Lower leg skin (tissue), 3 donors: ENCODE data around the gene PPP6R3.

ENCODE experiments used
- POLR2A ChIP-seq, 2 donors: fragments of 450-650 bp; IDR thresholded peaks; one replicate each; pipeline ENCODE4 v1.6.1; 2016 to 2017; ENCODE audit warnings: antibody characterized with exemption in 2 of 2, mild to moderate bottlenecking in 1 of 2, moderate library complexity in 1 of 2
- TF ChIP-seq, protein P1 (sequence below), 3 donors: fragments of 450-650 bp; IDR thresholded peaks; one replicate each; pipeline ENCODE4 v1.5.1; 2016; ENCODE audit warnings: antibody characterized with exemption in 3 of 3, mild to moderate bottlenecking in 3 of 3, moderate library complexity in 2 of 3

DNA sequence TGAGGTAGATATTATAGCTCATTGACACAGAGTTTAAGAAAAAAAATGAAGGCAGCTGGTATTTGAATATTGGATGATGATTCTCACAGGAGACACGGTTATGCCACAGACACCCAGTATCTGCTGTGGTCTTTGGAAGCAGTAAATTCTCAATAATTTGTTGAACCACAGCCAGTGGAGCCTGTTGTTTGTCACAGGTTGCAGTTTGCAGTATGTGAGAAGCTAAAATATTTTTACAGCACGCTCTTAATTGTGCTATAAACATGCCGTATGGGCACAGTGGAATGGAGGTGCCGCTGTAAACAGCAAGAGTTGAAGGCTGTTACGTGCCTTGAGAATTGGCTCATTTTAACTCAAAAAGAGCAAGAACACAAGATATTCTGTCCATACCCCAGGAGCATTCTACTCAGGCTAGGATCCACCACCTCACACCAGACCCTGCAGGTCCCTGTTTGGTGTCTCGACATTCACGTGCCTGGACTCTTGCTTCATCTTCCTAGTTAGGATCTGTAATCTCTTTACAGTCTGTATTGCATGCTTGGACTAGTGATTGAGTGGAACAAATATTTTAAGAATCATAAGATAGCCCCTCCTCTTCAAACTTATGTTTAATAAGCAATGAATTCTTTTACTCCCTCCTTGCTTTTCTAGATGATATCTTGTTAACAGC is 129.1 kb downstream of the PPP6R3 start:
- TF ChIP-seq, protein P1, sequence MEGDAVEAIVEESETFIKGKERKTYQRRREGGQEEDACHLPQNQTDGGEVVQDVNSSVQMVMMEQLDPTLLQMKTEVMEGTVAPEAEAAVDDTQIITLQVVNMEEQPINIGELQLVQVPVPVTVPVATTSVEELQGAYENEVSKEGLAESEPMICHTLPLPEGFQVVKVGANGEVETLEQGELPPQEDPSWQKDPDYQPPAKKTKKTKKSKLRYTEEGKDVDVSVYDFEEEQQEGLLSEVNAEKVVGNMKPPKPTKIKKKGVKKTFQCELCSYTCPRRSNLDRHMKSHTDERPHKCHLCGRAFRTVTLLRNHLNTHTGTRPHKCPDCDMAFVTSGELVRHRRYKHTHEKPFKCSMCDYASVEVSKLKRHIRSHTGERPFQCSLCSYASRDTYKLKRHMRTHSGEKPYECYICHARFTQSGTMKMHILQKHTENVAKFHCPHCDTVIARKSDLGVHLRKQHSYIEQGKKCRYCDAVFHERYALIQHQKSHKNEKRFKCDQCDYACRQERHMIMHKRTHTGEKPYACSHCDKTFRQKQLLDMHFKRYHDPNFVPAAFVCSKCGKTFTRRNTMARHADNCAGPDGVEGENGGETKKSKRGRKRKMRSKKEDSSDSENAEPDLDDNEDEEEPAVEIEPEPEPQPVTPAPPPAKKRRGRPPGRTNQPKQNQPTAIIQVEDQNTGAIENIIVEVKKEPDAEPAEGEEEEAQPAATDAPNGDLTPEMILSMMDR (IDR thresholded peaks at IDR 0.05) = no peak
- no peak for TF ChIP-seq POLR2A (IDR thresholded peaks at IDR 0.05)
